NCI-H1694 (cell line): ENCODE results near the gene FAM25G.
"Not testable (repeated sequence)": the region's sequence is repeated elsewhere in the genome, so short reads cannot be mapped to it uniquely, and the experiment has no call there.

Experiments
- DNase-seq: peaks from one replicate; lab custom pipeline; 2025; lab: John Stamatoyannopoulos, UW

The FAM25G gene

DNA sequence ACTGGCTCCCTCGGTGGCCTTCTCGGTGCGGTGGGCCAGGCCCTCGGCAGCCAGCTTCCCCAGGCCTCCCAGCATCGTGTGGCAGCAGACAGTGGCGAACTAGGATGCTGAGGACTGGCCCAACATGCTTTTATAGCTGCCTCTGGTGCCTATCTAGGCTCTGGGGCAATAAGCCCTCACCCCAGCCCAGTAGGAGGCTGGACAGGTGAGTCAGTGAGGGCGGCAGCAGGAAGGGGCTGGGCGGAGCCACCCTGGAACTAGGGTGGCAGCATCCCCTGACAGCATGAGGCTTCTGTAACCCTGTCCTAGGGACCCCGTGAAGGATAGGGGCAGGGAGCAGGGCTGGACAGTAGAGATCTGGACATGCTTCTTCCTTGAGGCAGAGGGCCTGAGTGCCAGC is at the start of gene FAM25G:
Gene FAM25G (minus strand): TSS at position 101 of the 400 bp plus-strand sequence. CDS start 26 bp downstream, at position 75.
- not testable (repeated sequence) for DNase-seq

DNA sequence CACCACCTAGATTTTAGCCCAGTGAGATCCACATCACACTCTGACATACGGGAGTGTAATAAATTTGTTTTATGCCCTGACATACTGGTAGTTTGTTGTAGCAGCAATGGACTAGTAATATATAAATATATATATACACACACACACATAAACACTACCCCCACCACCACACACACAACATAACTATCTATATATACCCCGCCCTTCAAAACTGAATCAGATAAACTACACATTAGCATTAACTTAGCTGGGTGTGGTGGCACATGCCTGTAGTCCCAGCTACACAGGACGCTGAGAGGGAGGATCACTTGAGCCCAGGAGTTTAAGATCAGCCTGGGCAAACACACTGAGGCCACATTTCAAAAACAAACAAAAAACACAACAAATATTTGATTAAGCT is 44.9 kb upstream of the FAM25G start:
- DNase-seq = not testable (repeated sequence)

DNA sequence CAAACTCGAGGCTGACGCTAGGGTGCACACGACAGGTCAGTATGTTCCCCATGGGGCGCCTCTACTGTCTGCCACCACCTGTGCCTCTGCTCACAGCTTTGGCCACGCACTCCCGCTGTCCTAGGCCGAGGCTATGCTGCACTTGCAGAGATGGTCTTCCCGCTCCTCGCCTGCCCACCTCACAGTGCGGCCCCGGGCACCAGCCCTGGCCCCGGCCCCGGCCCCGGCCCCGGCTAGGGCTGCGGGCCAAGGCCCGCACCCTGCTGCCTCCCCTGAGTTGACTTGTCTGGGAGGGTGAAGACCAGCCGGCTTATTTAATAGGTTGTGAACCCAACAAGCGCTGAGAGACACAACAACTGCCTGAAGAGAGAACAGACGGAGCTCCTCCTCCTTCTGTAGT is 32.0 kb upstream of the FAM25G start, which contains the start of gene AGAP9:
Gene AGAP9 (minus strand): TSS at position 164 of the 400 bp plus-strand sequence. CDS start 112 bp downstream, at position 52.
- DNase-seq = not testable (repeated sequence)

DNA sequence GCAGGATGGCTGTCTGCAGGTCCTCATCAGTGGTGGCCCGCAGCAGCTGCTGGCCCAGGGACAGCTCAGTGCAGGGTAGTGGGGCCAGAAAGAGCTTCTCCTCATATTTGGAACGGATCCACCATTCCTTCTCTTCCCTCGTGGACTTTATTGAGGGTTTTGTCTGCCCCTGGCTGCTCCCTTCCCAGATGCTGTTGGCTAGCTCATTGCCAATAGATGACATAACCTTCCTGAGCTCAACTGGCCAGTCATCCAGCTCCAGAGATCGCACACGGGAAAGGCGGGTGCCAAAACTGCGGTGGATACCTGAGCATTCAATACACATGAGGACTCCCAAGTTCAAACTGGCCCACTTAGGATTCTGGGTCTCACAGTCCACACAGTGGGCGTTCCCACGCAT is 10.8 kb upstream of the FAM25G start:
- not testable (repeated sequence) for DNase-seq

DNA sequence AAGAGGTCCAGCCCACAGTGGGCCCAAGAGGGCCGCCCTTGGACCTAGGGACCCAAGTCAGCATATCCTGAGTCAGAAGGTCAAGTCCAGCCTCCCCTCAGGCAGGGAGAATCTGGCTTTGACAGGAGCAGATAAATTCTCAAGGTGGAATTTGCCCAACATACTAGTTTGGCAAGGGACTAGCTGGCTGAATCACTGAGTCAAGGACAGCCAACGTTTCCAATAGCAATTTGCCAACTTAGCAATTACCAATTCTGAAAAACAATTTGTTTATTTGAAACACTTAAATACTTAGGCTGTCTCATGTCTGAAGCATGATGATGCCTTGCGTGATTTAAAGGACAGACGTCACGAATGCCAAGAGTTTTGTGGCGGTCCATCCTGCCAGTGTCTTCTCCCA is 2.7 kb upstream of the FAM25G start:
- DNase-seq = not testable (repeated sequence)

DNA sequence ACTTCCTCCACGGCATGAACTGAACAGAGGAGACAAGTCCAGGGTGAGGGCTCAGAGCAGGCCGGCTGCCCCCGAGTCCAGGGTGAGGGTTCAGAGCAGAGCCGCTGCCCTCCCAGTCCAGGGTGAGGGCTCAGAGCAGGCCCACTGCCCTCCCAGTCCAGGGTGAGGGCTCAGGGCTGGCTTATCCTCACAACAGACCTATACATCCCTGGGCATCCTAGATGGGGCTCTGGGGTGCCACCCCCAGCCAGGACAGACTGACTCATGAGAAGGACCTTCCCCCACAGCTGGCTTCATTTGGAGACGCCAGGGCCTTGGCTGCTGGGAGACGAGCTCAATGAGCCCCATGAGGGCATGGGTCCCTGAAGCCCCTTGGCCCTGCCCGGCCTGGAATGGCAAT is 1.9 kb downstream of the FAM25G start:
- DNase-seq = not testable (repeated sequence)

DNA sequence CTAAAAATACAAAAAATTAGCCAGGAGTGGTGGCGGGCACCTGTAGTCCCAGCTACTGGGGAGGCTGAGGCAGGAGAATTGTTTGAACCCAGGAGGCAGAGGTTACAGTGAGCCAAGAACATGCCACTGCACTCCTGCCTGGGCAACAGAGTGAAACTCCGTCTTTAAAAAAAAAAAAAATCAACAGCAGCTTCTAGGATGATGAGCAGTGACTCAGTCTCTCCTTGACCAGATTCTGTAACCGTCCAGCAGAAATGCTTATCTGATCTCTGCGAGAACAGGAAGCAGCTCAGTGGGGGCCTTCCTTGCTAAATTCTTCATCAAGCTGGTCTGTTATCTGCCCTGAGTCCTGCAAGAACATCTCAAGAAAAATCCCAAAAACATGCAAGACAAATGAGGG is 5.6 kb downstream of the FAM25G start:
- not testable (repeated sequence) for DNase-seq

DNA sequence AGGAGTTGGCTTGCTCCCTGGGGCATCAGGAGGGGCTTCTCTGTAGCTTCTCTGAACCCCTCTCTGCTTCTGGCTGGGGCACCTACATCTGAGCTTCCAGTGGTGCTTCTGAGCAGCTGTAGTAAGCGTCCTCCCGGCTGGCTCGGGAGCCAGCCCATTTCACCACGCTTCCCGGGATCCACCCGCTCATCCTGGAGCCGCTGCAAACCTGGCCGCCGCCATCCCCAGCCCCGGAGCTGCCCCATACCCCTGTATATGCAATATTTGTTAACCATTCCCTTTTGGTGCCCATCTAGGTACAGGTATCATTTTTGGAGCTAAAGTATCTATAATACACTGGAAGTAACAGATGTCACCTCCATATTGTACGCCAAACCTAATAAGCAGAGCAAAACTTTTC is 6.7 kb downstream of the FAM25G start:
- DNase-seq = not testable (repeated sequence)

DNA sequence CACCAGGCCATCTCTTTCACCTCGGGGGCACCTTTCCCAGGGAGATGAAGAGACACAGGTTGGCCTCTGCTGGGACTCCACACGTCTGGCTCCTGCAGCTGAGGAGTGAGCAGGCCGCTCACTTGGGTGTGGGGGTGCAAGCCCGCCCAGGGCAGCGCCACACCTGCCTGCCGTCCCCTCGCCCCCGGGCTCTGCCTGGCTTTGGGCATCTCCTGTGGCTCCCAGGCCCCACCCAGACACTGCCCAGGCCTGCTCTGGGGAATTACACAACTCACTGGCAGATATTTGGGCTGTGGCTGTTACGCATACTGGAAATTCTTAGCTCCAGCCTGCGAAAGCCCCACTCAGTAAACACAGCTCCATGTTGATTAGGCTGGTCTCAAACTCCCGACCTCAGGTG is 7.6 kb downstream of the FAM25G start, which contains the start of gene ANXA8:
Gene ANXA8 (minus strand): TSS at position 193 of the 400 bp plus-strand sequence. CDS start 182 bp downstream, at position 11.
- DNase-seq = not testable (repeated sequence)

DNA sequence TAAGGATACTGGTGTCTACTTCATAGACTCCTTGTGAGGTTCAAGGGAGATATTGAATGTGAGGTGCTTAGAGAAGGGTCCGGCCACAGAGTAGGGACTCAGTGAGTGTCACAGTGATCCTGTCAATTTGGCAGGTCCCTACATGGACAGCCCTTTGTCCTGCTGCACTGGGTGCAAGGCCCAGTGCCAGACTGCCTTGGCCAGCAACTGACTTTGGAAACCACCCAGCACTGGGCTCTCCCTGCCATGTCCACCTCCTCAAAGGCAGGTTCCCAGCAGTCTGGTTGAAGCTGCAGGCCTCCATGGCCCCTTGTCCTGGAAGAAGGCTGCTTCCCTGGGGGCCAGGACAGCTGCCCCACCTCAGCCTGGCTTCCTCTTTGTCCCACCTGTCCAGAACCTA is 9.1 kb downstream of the FAM25G start:
- not testable (repeated sequence) for DNase-seq

DNA sequence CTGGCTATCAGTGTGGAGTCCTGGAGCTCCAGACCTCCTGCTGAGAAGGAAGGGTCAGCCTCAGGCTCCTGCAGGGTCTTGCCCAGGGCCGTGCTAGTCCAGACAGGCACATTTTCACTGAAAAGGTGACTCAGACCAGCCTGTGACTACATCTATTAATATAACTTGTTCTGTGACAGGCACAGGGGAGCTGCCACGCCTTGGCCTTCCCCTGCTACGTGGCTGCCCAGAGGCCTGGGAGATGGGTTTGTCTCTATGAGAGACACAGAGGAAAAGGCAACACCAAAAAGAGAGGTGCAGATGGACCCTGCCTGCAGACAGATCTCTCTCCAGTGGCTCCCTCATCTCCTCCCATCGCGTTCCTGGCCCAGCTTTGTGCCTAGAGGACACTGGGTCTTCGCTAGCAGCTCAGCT is 9.7 kb downstream of the FAM25G start:
- not testable (repeated sequence) for DNase-seq

DNA sequence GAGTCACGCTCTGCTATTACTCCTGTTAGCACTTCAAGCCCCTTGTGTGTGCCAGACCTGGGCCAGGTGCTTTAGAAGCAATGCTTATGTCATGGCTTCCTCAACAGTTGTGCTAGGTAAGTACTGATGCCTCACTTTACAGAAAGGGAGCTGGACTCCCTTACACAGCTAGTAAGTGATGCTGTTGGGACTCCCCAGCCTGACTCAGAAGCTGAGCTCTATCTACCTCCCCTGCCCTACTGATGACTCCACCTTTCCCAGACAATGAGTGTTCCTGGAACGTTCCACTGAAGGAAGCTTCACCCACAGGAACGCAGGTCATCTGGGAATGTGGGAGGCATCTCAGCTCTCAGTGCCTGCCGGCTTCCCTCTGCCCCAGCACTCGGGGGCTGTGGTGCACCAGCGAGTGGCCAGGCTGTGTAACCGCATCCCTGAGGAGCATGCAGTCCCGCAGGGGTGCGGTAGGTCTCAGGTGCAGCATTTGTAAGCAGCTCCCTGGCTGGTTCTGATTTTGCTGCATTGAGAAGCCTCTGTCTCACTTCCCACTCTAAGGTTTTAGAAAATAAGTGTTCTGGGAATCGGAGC is 10.2 kb downstream of the FAM25G start:
- DNase-seq = not testable (repeated sequence)

DNA sequence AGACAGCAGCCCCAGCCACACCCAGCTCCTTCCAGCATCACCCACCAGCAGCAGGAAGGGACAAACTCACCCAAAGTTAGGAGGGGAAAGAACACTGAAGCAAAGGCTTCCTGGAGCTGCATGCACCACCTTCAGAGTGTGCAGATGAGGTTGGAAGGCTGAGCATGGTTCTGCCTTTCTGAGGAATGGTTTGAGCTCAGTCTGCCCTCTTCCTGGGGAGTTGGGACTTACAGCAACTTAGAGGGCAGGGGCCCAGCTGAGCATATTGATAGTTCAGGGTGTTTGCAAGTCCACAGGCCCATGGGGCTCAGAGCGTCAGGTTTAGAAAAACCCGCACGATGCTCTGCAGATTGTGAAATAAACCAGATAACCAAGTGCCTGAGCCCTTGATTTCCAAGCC is 11.4 kb downstream of the FAM25G start:
- DNase-seq = not testable (repeated sequence)

DNA sequence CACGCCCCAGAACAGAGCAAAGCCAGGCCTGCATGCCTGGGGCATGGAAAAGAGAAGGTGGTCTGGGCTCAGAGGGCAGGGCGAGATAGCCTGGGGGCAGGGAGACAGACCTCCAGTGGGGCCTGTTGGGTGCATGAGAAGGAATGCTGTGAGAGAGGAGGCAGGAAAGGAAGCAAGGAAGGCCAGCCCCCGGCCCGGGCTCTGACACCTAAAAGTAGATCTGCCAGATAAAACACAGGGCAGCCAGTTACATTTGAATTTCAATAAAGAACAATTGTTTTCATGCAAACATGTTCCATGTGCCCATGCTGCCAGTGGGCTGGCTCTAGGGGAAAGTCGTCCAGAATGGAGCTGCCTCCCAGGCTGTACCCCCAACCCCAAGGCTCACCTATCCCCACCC is 13.4 kb downstream of the FAM25G start:
- DNase-seq = not testable (repeated sequence)

DNA sequence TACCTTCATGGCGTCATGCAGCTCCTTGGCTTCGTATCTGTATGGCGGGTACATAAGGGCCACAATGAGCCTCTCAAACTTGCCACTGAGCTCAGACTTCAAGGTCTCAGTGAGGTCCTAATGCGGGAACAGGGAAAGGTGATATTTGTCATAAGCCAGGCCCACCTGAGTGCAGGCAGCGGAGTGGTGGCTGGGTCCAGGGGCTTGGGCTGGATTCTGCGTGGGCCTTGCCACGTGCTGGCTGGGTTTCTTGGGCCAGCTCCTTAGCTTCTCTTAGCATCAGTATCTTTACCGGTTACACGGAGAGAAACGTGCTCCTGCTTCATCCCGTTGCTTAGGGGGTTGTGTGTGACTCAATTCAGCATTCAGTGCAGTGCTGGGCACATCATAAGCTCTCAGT is 14.4 kb downstream of the FAM25G start:
- not testable (repeated sequence) for DNase-seq

DNA sequence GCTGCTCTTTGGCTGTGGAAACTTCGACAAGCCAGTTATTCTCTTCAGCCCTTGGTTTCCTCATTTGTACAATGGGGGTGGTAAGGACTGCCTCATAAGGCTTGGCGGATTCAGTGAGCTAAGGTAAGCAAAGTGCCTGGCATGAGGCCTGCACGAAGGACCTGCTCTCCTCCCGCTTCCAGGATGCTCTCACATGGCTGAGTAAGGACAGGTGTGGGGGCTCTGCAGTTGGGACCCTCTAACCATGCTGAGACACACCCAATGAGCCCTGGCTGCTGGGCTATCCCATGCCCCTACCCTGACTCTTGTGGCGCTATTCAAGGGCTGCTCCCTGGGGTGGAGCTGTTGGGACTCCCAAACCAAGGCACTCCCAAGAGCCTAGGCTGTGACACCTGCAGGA is 16.4 kb downstream of the FAM25G start:
- DNase-seq = not testable (repeated sequence)

DNA sequence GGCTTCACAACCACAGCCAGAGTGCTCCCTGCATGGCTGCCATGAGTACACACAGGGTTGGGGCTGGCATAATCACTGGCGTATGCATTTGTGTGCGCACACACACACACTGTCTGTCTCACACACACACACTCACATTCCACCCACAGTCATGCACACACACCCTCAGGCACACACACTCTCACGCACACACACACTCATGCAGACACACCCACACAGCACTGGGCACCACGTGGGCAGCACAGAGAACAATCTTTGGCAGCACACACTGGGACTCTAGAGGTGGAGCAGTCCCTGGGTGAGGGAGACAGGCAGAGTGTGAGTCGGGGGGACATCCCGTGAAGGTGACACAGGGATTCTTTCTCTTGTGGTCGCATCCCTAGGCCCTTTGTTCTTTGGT is 18.0 kb downstream of the FAM25G start:
- DNase-seq = not testable (repeated sequence)

DNA sequence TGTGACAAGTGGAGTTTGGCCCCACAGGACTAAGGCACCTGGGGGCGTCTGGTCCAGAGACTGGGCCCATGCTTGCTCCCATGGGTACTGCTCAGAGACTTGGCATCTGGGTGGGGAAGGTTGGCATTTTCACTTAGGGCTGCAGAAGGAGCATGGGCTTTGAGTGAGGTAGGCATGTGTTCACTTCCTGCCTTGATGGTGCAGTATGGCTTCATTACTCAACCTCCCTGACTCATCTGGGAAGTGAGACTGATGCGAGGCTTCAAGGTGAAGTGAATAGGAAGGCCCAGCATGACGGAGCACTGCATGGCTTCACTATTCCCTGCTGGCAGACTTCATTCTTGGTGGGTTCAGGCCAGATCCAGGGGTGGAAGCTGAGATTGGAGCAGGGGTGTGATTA is 18.9 kb downstream of the FAM25G start:
- not testable (repeated sequence) for DNase-seq

DNA sequence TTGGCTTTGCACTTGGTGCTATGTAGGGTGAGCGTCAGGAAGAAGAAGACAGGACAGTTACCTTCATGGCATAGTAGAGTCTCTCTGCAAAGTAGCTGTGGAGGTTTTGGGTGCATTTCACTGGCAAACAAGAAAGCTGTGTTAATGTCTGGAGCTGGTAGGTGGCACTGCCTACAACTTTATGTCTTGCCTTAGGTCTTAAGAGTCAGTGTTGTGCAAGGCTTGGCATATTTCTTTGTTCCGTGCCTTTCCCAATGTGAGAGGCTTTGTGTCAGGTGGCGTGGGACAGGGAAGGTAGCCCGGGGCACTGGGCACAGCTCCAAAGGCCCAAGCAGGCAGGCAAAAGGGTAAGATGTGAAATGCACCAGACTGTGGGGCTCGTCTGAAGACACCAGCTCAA is 19.4 kb downstream of the FAM25G start:
- not testable (repeated sequence) for DNase-seq

DNA sequence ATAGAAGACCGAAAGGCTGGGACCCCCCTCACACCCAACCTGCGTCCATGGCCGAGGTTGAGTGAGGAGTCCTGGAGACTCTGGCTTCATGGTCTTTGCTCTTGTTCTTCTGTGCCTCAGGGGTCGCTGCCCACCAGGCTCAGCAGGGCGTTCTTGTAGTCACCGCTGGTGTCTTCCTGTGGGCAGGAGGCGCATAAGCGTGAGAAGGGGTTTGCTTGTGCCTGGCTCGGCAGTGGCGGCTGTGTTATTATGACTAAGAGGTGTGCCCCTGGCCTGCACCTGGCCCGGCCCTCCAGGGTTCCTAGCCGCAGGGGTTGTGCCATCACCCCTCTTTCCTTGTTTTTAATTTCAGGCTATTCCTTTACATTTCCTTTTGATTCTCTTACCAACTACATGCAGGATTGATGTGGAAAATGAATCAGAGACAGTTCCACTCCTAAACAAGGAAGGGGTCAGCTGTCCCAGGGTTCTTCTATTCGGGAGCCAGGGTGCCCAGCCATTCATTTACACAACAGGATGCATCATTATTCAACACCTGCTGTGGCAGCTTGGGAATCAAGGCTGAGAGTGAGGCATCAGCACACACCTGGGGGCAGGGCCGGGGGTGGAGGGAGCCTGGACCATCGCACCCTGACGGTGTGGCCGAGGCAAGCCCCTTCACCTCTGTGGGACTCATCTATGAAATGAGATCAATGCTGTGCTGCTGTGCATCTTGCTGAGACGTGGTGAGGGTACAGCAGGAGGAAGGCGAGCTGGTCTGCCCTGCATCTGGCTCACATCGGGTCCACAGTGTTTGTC is 22.6 kb downstream of the FAM25G start:
- DNase-seq = not testable (repeated sequence)

DNA sequence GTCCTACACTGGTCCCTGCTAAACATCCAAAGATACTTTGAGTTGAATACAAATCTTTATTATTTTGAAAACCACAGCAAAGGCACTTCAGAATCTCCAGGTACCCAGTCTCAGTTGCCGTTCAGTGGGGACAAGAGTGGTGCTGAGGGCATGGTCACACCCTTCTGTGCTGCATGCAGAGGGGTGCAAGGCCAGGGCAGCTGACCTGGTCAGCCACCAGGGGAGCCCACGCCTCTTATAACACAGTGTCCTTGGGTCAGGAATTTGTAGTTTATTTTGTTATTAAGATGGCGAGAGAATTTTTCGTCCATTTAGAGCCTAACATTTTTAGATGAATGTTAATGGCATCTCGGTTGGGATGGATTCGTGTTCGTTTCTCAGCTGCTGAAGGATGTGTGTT is 23.5 kb downstream of the FAM25G start:
- DNase-seq = not testable (repeated sequence)

DNA sequence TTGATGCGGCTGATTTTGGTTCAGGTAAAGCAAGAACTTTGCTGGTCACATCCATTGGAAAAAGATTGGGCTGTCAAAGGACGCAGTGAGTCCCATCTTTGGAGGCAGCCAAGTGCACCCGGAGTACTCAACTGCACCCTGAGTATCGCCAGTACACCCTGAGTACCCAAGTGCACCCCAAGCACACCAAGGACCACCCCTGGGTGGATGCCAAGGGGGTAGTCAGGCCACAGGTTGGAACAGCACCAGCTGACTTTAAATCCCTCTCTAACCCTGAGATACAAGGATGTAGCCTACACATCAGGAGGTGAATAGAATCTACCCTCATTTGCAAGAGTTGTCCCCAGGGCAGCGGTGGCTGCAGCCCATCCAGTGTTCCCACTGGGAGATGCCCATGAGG is 24.0 kb downstream of the FAM25G start:
- DNase-seq = not testable (repeated sequence)
